Uterus (tissue), 2 donors: Measurements from ENCODE around the gene FAM227B.

Experiments used
- POLR2A ChIP-seq, 2 donors: fragments of 450-650 bp; IDR thresholded peaks; one replicate each; pipeline ENCODE4 v1.6.1; 2016; ENCODE audit warnings: antibody characterized with exemption in 2 of 2, mild to moderate bottlenecking in 1 of 2, moderate library complexity in 1 of 2
- TF ChIP-seq, protein P1 (sequence below), 4 experiments: fragments of 200-600 bp in 2 of 4; fragments of 450-650 bp in 2 of 4; sonication (generic) in 2 of 4; IDR thresholded peaks; one replicate each; pipeline ENCODE4 v1.5.1; 2016 to 2019; ENCODE audit warnings: antibody characterized with exemption in 4 of 4, mild to moderate bottlenecking in 2 of 4, moderate library complexity in 1 of 4

DNA sequence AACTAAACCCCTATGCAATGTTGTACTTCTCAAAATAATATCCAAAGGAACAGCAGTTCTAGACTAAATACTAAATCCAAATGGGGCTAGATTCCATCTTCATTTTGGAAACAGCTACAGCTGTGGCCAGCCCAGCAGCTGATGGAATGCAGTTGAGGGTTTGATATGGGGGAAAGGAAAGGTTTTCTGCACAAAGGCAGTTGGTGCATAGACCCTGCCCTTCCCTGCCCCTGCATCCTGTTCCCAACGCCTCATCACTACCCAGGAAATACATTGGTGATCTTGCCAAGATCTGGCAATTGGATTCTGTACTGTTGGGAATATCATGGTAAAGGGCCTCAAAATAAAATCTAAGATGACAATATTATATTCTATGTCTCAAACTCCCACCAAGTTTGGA, 44.1 kb upstream of the FAM227B start:
- TF ChIP-seq, protein P1, sequence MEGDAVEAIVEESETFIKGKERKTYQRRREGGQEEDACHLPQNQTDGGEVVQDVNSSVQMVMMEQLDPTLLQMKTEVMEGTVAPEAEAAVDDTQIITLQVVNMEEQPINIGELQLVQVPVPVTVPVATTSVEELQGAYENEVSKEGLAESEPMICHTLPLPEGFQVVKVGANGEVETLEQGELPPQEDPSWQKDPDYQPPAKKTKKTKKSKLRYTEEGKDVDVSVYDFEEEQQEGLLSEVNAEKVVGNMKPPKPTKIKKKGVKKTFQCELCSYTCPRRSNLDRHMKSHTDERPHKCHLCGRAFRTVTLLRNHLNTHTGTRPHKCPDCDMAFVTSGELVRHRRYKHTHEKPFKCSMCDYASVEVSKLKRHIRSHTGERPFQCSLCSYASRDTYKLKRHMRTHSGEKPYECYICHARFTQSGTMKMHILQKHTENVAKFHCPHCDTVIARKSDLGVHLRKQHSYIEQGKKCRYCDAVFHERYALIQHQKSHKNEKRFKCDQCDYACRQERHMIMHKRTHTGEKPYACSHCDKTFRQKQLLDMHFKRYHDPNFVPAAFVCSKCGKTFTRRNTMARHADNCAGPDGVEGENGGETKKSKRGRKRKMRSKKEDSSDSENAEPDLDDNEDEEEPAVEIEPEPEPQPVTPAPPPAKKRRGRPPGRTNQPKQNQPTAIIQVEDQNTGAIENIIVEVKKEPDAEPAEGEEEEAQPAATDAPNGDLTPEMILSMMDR (IDR thresholded peaks at IDR 0.05) = no peak
- no peak for TF ChIP-seq POLR2A (IDR thresholded peaks at IDR 0.05)
